GM19324 (cell line): ENCODE data around the gene LMBRD2.
"Not testable (repeated sequence)": the region's sequence is repeated elsewhere in the genome, so short reads cannot be mapped to it uniquely, and the experiment has no call there.

Source experiments
- ATAC-seq: cut with Tn5 transposase; IDR thresholded peaks from one replicate; pipeline ENCODE4 v1.9.1; 2021; ENCODE audit warnings: mild to moderate bottlenecking, moderate library complexity; ENCODE audit not compliant: unreplicated experiment, low FRiP score

Gene LMBRD2

GRCh38 chr5:36162810-36163486 lies 11.3 kb upstream of the LMBRD2 start:
- ATAC-seq, result no peak

GRCh38 chr5:36161361-36161760 lies 9.7 kb upstream of the LMBRD2 start:
- ATAC-seq, result no peak

GRCh38 chr5:36160617-36161016 lies 8.9 kb upstream of the LMBRD2 start:
- ATAC-seq, result no peak

- ATAC-seq, result no peak
These were observed 6.5 kb upstream of the LMBRD2 start for GRCh38 chr5:36158144-36158543.

GRCh38 chr5:36156619-36157018 lies 4.9 kb upstream of the LMBRD2 start:
- no peak for ATAC-seq

- no peak for ATAC-seq
These were observed 4.5 kb upstream of the LMBRD2 start for GRCh38 chr5:36156121-36156601.

GRCh38 chr5:36155291-36155690 lies 3.6 kb upstream of the LMBRD2 start:
- ATAC-seq, result no peak

GRCh38 chr5:36153726-36154125 lies 2.0 kb upstream of the LMBRD2 start:
- ATAC-seq, result no peak

- ATAC-seq, result no peak
These were observed 1.6 kb upstream of the LMBRD2 start for GRCh38 chr5:36153298-36153677.

GRCh38 chr5:36152324-36153297 lies 924 bp upstream of the LMBRD2 start:
- ATAC-seq, result no peak

- ATAC-seq, result no peak
These were observed 832 bp downstream of the LMBRD2 start for GRCh38 chr5:36150676-36151433.

- ATAC-seq, result no peak
These were observed 4.0 kb downstream of the LMBRD2 start for GRCh38 chr5:36147681-36148080.

GRCh38 chr5:36146390-36146789 lies 5.3 kb downstream of the LMBRD2 start:
- no peak for ATAC-seq

GRCh38 chr5:36145311-36145710 lies 6.4 kb downstream of the LMBRD2 start:
- ATAC-seq, result no peak

- ATAC-seq, result no peak
These were observed 12.6 kb downstream of the LMBRD2 start for GRCh38 chr5:36138900-36139683.

- no peak for ATAC-seq
These were observed 15.1 kb downstream of the LMBRD2 start for GRCh38 chr5:36136581-36136980.

GRCh38 chr5:36135988-36136387 lies 15.7 kb downstream of the LMBRD2 start:
- no peak for ATAC-seq

GRCh38 chr5:36133009-36133408 lies 18.7 kb downstream of the LMBRD2 start:
- not testable (repeated sequence) for ATAC-seq

- ATAC-seq, result not testable (repeated sequence)
These were observed 22.0 kb downstream of the LMBRD2 start for GRCh38 chr5:36129666-36130065.

- no peak for ATAC-seq
These were observed 22.9 kb downstream of the LMBRD2 start for GRCh38 chr5:36128795-36129194.
